PFSK-1 (cell line): ENCODE data around the gene FRAT2.

Source experiments
- FOXP2 ChIP-seq: optimal IDR thresholded peaks from 2 replicates; pipeline ENCODE3; 2011; ENCODE audit warnings: borderline replicate concordance, control low read depth, inconsistent platforms; ENCODE audit not compliant: insufficient read depth; ENCODE audit errors: extremely low read length, extremely low read depth
- POLR2AphosphoS5 ChIP-seq: IDR thresholded peaks from 2 replicates; pipeline ENCODE4 v1.6.1; 2012; ENCODE audit warnings: low read depth, mild to moderate bottlenecking, control low read depth, low read length, moderate library complexity
- REST ChIP-seq, 2 experiments: IDR thresholded peaks; 2 replicates each; pipeline versions ENCODE4 v1.6.1 to v1.8.0; 2011 to 2012; ENCODE audit warnings: low read depth in 2 of 2, low read length in 2 of 2, control low read depth in 1 of 2, inconsistent platforms in 1 of 2, mild to moderate bottlenecking in 1 of 2, moderate library complexity in 1 of 2; ENCODE audit not compliant: insufficient read depth in 1 of 2
- SIN3A ChIP-seq: IDR thresholded peaks from 2 replicates; pipeline ENCODE4 v1.6.1; 2012; ENCODE audit warnings: mild to moderate bottlenecking, low read length, moderate library complexity, borderline replicate concordance; ENCODE audit not compliant: insufficient read depth
- TAF1 ChIP-seq: IDR thresholded peaks from 2 replicates; pipeline ENCODE4 v1.6.1; 2012; ENCODE audit warnings: low read length, control low read depth, borderline replicate concordance; ENCODE audit not compliant: insufficient read depth

- TF ChIP-seq POLR2AphosphoS5 (no peak), REST (IDR thresholded peaks at IDR 0.05; ENCODE audit: insufficient read depth in 1 of 2, low read depth in 2 of 2, low read length in 2 of 2) (no peak), TAF1 (no peak), SIN3A (no peak), FOXP2 (no peak)
These were observed 11.0 kb downstream of the FRAT2 start for GRCh38 chr10:97323501-97323900.
